Measurements from ENCODE around the gene HP1BP3.

- TF ChIP-seq EZH2 (IDR thresholded peaks at IDR 0.05; ENCODE audit: insufficient read depth, poor library complexity, severe bottlenecking): no peak
- no peak for TF ChIP-seq EZH2phosphoT487 (IDR thresholded peaks at IDR 0.05; ENCODE audit: insufficient read depth, low read depth)
Measured at GRCh38 chr1:20830378-20830777, 43.3 kb upstream of the HP1BP3 start.
